H9 (cell line): ENCODE results near the gene CELF6. TPM values are rescaled to one million over a fixed set of nuclear protein-coding genes. Genes with fewer than 3 reads are reported as not detected.

Source experiments
- DNase-seq: peaks from one replicate; pipeline ENCODE4 v3.0.0-alpha.2; 2017
- H2AFZ ChIP-seq: one replicate; pipeline ENCODE4 v1.6.1; 2013; ENCODE audit warnings: mild to moderate bottlenecking, low read length, control low read depth, moderate library complexity
- H2AK5ac ChIP-seq: 2 replicates; pipeline ENCODE4 v1.6.1; 2013; ENCODE audit warnings: low read length, control low read depth, mixed read lengths; ENCODE audit not compliant: insufficient read length
- H2BK120ac ChIP-seq: one replicate; pipeline ENCODE4 v1.6.1; 2013; ENCODE audit warnings: low read depth, mild to moderate bottlenecking, low read length, control low read depth, inconsistent platforms; ENCODE audit not compliant: poor library complexity, severe bottlenecking
- H2BK12ac ChIP-seq: 2 replicates; pipeline ENCODE4 v1.6.1; 2013; ENCODE audit warnings: low read length, control low read depth, mixed read lengths, low read depth; ENCODE audit not compliant: insufficient read length
- H2BK15ac ChIP-seq: 2 replicates; pipeline ENCODE4 v1.6.1; 2013; ENCODE audit warnings: low read depth, low read length, control low read depth
- H2BK20ac ChIP-seq: one replicate; pipeline ENCODE4 v1.6.1; 2013; ENCODE audit warnings: low read depth, mild to moderate bottlenecking, low read length, control low read depth, inconsistent platforms; ENCODE audit not compliant: poor library complexity, severe bottlenecking
- H2BK5ac ChIP-seq: 2 replicates; pipeline ENCODE4 v1.6.1; 2013; ENCODE audit warnings: low read length, control low read depth, mixed read lengths; ENCODE audit not compliant: insufficient read length
- H3K14ac ChIP-seq: 2 replicates; pipeline ENCODE4 v1.6.1; 2013; ENCODE audit warnings: low read length, control low read depth; ENCODE audit not compliant: insufficient read depth
- H3K18ac ChIP-seq: 2 replicates; pipeline ENCODE4 v1.6.1; 2013; ENCODE audit warnings: low read depth, mild to moderate bottlenecking, mixed read lengths, low read length, control low read depth; ENCODE audit not compliant: insufficient read length
- H3K23ac ChIP-seq: 2 replicates; pipeline ENCODE4 v1.6.1; 2013; ENCODE audit warnings: low read length, control low read depth, mixed read lengths, low read depth; ENCODE audit not compliant: insufficient read length
- H3K23me2 ChIP-seq: 2 replicates; pipeline ENCODE4 v1.6.1; 2013; ENCODE audit warnings: low read depth, mild to moderate bottlenecking, mixed read lengths, low read length, control low read depth; ENCODE audit not compliant: insufficient read length, poor library complexity, severe bottlenecking
- H3K27ac ChIP-seq: 2 replicates; pipeline ENCODE4 v1.5.1; 2013; ENCODE audit warnings: low read length, control low read depth, mixed read lengths, low read depth; ENCODE audit not compliant: insufficient read length
- H3K27me3 ChIP-seq: 2 replicates; pipeline ENCODE4 v1.6.1; 2013; ENCODE audit warnings: low read length, control low read depth, inconsistent platforms; ENCODE audit not compliant: insufficient read depth
- H3K4ac ChIP-seq: 2 replicates; pipeline ENCODE4 v1.6.1; 2013; ENCODE audit warnings: low read depth, mild to moderate bottlenecking, control low read depth, inconsistent platforms, low read length, moderate library complexity
- H3K4me1 ChIP-seq: 2 replicates; pipeline ENCODE4 v1.6.1; 2013; ENCODE audit warnings: low read length, control low read depth, inconsistent platforms; ENCODE audit not compliant: insufficient read depth
- H3K4me2 ChIP-seq: 2 replicates; pipeline ENCODE4 v1.6.1; 2013; ENCODE audit warnings: low read length, control low read depth, mixed read lengths; ENCODE audit not compliant: insufficient read length, insufficient read depth
- H3K56ac ChIP-seq: 2 replicates; pipeline ENCODE4 v1.6.1; 2013; ENCODE audit warnings: low read depth, mild to moderate bottlenecking, mixed read lengths, low read length, control low read depth; ENCODE audit not compliant: insufficient read length
- H3K79me1 ChIP-seq: 2 replicates; pipeline ENCODE4 v1.6.1; 2013; ENCODE audit warnings: low read depth, mild to moderate bottlenecking, moderate library complexity, low read length, control low read depth, inconsistent platforms; ENCODE audit not compliant: insufficient read depth, poor library complexity, severe bottlenecking
- H3K79me2 ChIP-seq: 2 replicates; pipeline ENCODE4 v1.6.1; 2013; ENCODE audit warnings: low read length, control low read depth, inconsistent platforms; ENCODE audit not compliant: insufficient read depth
- H3K9ac ChIP-seq: 2 replicates; pipeline ENCODE4 v1.6.1; 2013; ENCODE audit warnings: low read length, control low read depth, mixed read lengths; ENCODE audit not compliant: insufficient read length; ENCODE audit errors: extremely low read depth
- H3K9me3 ChIP-seq: one replicate; pipeline ENCODE4 v1.6.1; 2013; ENCODE audit warnings: low read depth, low read length, inconsistent platforms; ENCODE audit not compliant: control insufficient read depth
- H3T11ph ChIP-seq: one replicate; pipeline ENCODE4 v1.6.1; 2013; ENCODE audit warnings: mild to moderate bottlenecking, low read length, control low read depth, inconsistent platforms
- H4K20me1 ChIP-seq: one replicate; pipeline ENCODE4 v1.6.1; 2013; ENCODE audit not compliant: control insufficient read depth, insufficient read length, insufficient read depth
- H4K5ac ChIP-seq: 2 replicates; pipeline ENCODE4 v1.6.1; 2013; ENCODE audit warnings: low read depth, mild to moderate bottlenecking, mixed read lengths, low read length, control low read depth; ENCODE audit not compliant: insufficient read length
- H4K8ac ChIP-seq: replicated peaks from 2 replicates; pipeline ENCODE4 v1.6.1; 2013; ENCODE audit warnings: low read length, control low read depth, mixed read lengths, low read depth; ENCODE audit not compliant: insufficient read length
- H4K91ac ChIP-seq: 2 replicates; pipeline ENCODE4 v1.6.1; 2013; ENCODE audit warnings: low read depth, mild to moderate bottlenecking, moderate library complexity, mixed read lengths, low read length, control low read depth; ENCODE audit not compliant: insufficient read length
- H3K27ac Mint-ChIP-seq, 3 experiments: 2 replicates in 2 of 3; 3 replicates in 1 of 3; pipeline ENCODE4 v1.8.0; 2020 to 2021; ENCODE audit warnings: mixed read lengths in 3 of 3, mild to moderate bottlenecking in 1 of 3, moderate library complexity in 1 of 3
- H3K27me3 Mint-ChIP-seq: 2 replicates; pipeline ENCODE4 v1.8.0; 2021; ENCODE audit warnings: low read depth, mild to moderate bottlenecking, moderate library complexity, mixed read lengths
- H3K36me3 Mint-ChIP-seq, 3 experiments: 2 replicates in 2 of 3; 3 replicates in 1 of 3; pipeline ENCODE4 v1.8.0; 2020 to 2021; ENCODE audit warnings: low read depth in 3 of 3, mixed read lengths in 3 of 3; ENCODE audit not compliant: insufficient read depth in 1 of 3
- H3K4me1 Mint-ChIP-seq, 2 experiments: 2 replicates each; pipeline ENCODE4 v1.8.0; 2020; ENCODE audit warnings: mixed read lengths in 2 of 2
- H3K4me3 Mint-ChIP-seq, 2 experiments: 2 replicates in 1 of 2; 3 replicates in 1 of 2; pipeline ENCODE4 v1.8.0; 2020 to 2021; ENCODE audit warnings: mild to moderate bottlenecking in 2 of 2, mixed read lengths in 2 of 2, moderate library complexity in 1 of 2
- H3K9me3 Mint-ChIP-seq, 2 experiments: 2 replicates in 1 of 2; 3 replicates in 1 of 2; pipeline ENCODE4 v1.8.0; 2020; ENCODE audit warnings: mild to moderate bottlenecking in 2 of 2, mixed read lengths in 2 of 2, moderate library complexity in 1 of 2
- CTCF ChIP-seq: fragments of 200-600 bp; sonication (generic); conservative IDR thresholded peaks from 3 replicates; pipeline ENCODE4 v1.8.0; 2021; ENCODE audit warnings: antibody characterized with exemption, mild to moderate bottlenecking
- WGBS: extraction: QIAGEN DNeasy Blood & Tissue Kit; methylation state at CpG from one replicate; pipeline ENCODE4 v1.1.7; 2013; ENCODE audit warnings: missing lambda C conversion rate, low lambda C conversion rate, mixed read lengths; ENCODE audit not compliant: insufficient read length; ENCODE audit errors: extremely low coverage; 5-methylcytosine and 5-hydroxymethylcytosine counted together
- total RNA-seq: library from RNA; stranded (reverse); gene quantifications from 2 replicates; pipeline ENCODE4 v1.2.1, GENCODE V29; 2021

CELF6 gene
- total RNA-seq, 1 experiment from 2014 or later, result 0.13 TPM

- Histone ChIP-seq H2AFZ (no peak overlapping the region), H3K9me3 (no peaks in the 10 kb centered on the region), H3K4me1 (no peaks in the 10 kb centered on the region), H3T11ph (no peak overlapping the region), H3K27ac (no peak overlapping the region), H3K14ac (no peak overlapping the region), H3K56ac (no peak overlapping the region), H2BK5ac (no peak overlapping the region), H3K79me1 (no peaks in the 10 kb centered on the region), H2BK120ac (no peak overlapping the region), H3K4me2 (no peak overlapping the region), H4K20me1 (no peaks in the 10 kb centered on the region), H4K5ac (no peak overlapping the region), H3K27me3 (no peaks in the 10 kb centered on the region), H2BK20ac (no peak overlapping the region), H3K9ac (no peak overlapping the region), H4K91ac (no peak overlapping the region), H3K23me2 (no peaks in the 10 kb centered on the region), H4K8ac (no peak overlapping the region), H2BK15ac (no peak overlapping the region), H2BK12ac (no peak overlapping the region), H3K18ac (no peak overlapping the region), H3K23ac (no peak overlapping the region), H3K4ac (no peak overlapping the region), H3K79me2 (no peaks in the 10 kb centered on the region), H2AK5ac (no peak overlapping the region)
- Mint-ChIP-seq H3K27ac (no peak overlapping the region), H3K27me3 (peaks cover 56% of the 10 kb centered on the region), H3K9me3 (no peaks in the 10 kb centered on the region), H3K4me1 (no peaks in the 10 kb centered on the region), H3K36me3 (no peaks in the 10 kb centered on the region), H3K4me3 (no peak overlapping the region)
- peak; percentile 49 for DNase-seq
- TF ChIP-seq CTCF, result no peak
- no CpG with 5 or more reads among the region's 10 CpGs for WGBS
Measured at GRCh38 chr15:72306211-72306785, 13.7 kb downstream of the CELF6 start.
